HG03064 (cell line): ENCODE measurements around the gene UCP2.
"Not testable (repeated sequence)": the region's sequence is repeated elsewhere in the genome, so short reads cannot be mapped to it uniquely, and the experiment has no call there.

ENCODE experiments used
- ATAC-seq: cut with Tn5 transposase; IDR thresholded peaks from one replicate; pipeline ENCODE4 v1.9.1; 2021; ENCODE audit warnings: low read depth; ENCODE audit not compliant: unreplicated experiment

Gene UCP2

GRCh38 chr11:73949246-73949645 lies 33.4 kb downstream of the UCP2 start:
- no peak for ATAC-seq

- no peak for ATAC-seq
Measured at GRCh38 chr11:73946798-73947458, 35.7 kb downstream of the UCP2 start.

GRCh38 chr11:73945396-73945795 lies 37.2 kb downstream of the UCP2 start:
- no peak for ATAC-seq

GRCh38 chr11:73944901-73945300 lies 37.7 kb downstream of the UCP2 start:
- ATAC-seq = no peak

GRCh38 chr11:73944085-73944484 lies 38.6 kb downstream of the UCP2 start:
- no peak for ATAC-seq

- no peak for ATAC-seq
Measured at GRCh38 chr11:73942010-73942409, 40.6 kb downstream of the UCP2 start.

GRCh38 chr11:73940801-73941570 lies 41.7 kb downstream of the UCP2 start:
- ATAC-seq = no peak

- no peak for ATAC-seq
Measured at GRCh38 chr11:73939096-73939495, 43.5 kb downstream of the UCP2 start.

GRCh38 chr11:73936047-73936446 lies 46.6 kb downstream of the UCP2 start:
- not testable (repeated sequence) for ATAC-seq

- no peak for ATAC-seq
Measured at GRCh38 chr11:73932781-73933180, 49.9 kb downstream of the UCP2 start.

- ATAC-seq = no peak
Measured at GRCh38 chr11:73931951-73932350, 50.7 kb downstream of the UCP2 start.

- no peak for ATAC-seq
Measured at GRCh38 chr11:73931039-73931645, 51.5 kb downstream of the UCP2 start.

GRCh38 chr11:73929388-73929787 lies 53.3 kb downstream of the UCP2 start:
- no peak for ATAC-seq
